Right kidney (tissue), 9 donors: ENCODE data around the gene GIMAP1.
"Not testable (repeated sequence)": the region's sequence is repeated elsewhere in the genome, so short reads cannot be mapped to it uniquely, and the experiment has no call there.

Source experiments
- DNase-seq: peaks from one replicate; pipeline ENCODE4 v3.0.0-alpha.2; 2016
- long read RNA-seq, 8 donors: transcript quantifications; one replicate each; lab custom pipeline, GENCODE V29; 2026

GIMAP1 gene
- long read RNA-seq, donor 1, full-length matches to known transcripts: 2 of 2 reads
- long read RNA-seq, donor 1, partial matches to known transcripts: 0 of 2 reads
- long read RNA-seq, donor 1, other reads (novel, unspliced or antisense): 0 of 2 reads
- long read RNA-seq, donor 2: 0 reads
- long read RNA-seq, donor 3, full-length matches to known transcripts: 2 of 2 reads
- long read RNA-seq, donor 3, partial matches to known transcripts: 0 of 2 reads
- long read RNA-seq, donor 3, other reads (novel, unspliced or antisense): 0 of 2 reads
- long read RNA-seq, donor 4, full-length matches to known transcripts: 4 of 4 reads
- long read RNA-seq, donor 4, partial matches to known transcripts: 0 of 4 reads
- long read RNA-seq, donor 4, other reads (novel, unspliced or antisense): 0 of 4 reads
- long read RNA-seq, donor 5, full-length matches to known transcripts: 2 of 2 reads
- long read RNA-seq, donor 5, partial matches to known transcripts: 0 of 2 reads
- long read RNA-seq, donor 5, other reads (novel, unspliced or antisense): 0 of 2 reads
- long read RNA-seq, donor 6, full-length matches to known transcripts: 4 of 4 reads
- long read RNA-seq, donor 6, partial matches to known transcripts: 0 of 4 reads
- long read RNA-seq, donor 6, other reads (novel, unspliced or antisense): 0 of 4 reads
- long read RNA-seq, donor 7, full-length matches to known transcripts: 3 of 3 reads
- long read RNA-seq, donor 7, partial matches to known transcripts: 0 of 3 reads
- long read RNA-seq, donor 7, other reads (novel, unspliced or antisense): 0 of 3 reads
- long read RNA-seq, donor 8: 0 reads

DNA sequence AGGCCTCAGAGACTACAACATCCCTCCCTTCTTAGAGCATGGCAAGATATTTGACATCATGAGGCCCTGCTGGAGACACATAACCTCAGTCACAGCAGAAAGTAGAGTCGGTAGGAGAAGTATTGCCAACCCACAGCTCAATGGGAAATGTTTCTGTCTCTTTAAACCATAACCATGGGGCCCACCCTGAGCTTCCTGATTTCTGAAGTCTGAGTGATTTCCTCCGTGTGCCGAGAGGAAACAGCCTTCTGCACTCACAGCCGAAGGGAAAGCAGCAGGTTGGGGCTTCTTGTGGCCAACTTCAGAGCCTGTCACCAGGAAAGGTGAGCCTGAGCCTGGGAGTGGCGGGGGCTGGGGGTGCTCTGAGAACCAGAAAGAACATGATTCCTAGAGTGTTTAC is at the start of gene GIMAP1:
Gene GIMAP1, plus strand, starts transcription at position 246 of the 400 bp plus-strand sequence. CDS start 2,435 bp downstream, outside the sequence.
- no peak for DNase-seq

DNA sequence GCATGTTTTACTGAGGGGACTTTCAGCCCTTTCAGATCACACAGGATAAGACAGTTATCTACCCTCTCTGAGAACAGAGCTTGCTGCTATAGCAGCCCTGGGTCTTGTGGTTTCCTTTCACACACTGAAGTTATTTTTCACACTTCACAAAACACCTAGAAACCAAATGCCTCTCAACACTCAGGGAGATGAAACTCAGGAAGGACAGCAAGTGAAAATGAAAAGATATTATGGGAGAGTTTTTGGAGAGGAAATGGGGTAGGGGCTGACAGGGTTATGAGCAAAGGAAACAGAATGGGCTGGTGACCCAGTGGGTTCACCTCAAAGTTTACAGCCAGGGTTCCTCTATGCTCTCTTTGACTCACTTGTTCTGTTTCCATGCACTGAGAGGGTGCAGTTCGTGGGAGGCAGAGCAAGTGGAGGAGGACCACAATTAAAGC is 47.9 kb upstream of the GIMAP1 start:
- no peak for DNase-seq

DNA sequence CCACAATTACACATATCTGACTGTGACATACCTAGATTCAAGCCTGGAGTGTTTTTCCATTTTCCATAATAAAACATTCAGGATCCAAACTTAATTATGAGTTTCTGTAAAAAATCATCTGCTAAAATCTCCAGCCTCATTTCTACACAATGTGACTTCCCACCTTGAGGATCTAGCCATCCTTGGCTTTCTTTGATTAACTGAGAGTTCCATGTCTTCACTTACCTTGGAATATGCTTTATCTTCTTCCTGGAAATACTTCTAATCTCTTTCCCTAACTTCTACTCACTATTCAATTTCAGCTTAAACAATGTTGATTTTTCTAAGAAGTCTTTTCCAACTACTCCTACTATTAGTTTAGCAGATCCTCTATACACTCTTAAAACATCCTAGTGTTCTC is 47.4 kb upstream of the GIMAP1 start:
- DNase-seq: no peak

DNA sequence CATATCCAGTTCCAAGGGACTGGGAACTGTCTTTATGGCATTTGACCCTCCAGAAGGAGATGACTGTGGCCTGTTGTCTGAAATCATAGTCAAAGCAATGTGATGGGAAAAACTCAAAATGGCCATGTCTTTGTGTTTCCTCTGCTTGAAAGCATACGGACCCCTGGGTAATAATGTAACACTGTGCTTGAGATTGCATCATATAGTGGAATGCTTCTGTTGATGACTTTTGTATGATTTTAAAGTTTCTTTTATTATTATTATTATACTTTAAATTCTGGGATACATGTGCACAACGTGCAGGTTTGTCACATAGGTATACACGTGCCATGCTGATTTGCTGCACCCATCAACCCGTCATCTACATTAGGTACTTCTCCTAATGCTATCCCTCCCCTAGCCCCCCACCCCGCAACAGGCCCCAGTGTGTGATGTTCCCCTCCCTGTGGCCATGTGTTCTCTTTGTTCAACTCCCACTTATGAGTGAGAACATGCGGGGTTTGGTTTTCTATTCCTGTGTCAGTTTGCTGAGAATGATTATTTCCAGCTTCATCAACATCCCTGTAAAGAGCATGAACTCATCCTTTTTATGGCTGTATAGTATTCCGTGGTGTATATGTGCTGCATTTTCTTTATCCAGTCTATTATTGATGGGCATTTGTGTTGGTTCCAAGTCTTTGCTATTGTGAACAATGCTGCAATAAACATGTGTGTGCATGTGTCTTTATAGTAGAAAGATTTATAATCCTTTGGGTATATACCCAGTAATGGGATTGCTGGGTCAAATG is 44.4 kb upstream of the GIMAP1 start:
- not testable (repeated sequence) for DNase-seq

DNA sequence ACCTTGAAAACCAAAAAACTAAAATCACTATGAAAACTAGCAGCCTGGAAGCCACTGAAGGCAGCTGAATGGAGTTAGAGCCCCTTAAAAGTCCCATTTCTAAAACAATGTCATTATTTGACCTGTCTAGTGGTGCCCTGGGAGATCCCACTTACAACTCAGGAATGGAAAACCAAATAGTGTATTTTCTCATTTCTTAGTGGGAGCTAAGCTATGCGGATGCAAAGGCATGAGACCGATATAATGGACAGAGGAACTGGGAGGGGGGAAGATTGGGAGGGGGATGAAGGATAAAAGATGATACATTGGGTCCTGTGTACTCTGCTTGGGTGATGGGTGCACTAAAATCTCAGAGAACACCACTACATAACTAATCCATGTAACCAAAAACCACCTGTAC is 40.7 kb upstream of the GIMAP1 start:
- DNase-seq: no peak

DNA sequence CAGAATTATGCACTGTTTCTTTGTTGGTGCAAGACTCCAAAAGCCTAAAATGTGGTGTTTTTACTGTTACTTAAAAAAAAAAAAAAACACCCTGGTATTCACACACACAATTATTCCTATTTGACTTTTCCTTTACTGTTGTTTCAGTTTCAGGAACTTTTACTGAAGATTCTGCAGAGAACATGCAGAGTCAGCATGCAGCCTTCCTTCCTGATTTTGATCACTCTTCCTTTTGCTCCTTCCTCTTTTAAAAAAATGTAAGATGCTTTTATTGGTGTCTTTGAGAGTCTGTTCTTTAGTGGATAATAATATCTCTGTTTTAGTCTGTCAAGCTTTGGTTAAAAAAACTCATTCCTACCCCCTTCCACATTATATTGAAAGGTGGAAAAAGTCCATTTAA is 40.1 kb upstream of the GIMAP1 start:
- not testable (repeated sequence) for DNase-seq

DNA sequence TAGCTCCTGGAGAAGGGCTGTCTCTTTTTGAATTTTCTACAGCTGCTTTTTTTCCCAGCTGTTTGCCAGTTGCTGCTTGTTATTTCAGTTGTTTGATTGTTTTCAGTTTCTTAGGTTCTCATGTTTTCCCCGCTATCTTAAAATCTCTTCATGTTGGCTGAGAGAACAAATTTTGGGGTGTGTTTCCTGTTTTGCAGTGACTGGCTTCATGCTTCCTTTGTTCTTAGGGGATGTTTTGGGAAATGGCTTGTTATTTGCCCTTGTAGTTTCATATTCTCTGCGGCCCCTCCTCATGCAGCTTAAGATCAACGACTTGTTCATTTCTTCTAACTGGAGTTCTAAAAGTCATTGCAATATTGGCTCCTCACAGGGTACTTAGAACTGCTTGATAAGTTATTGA is 39.6 kb upstream of the GIMAP1 start:
- not testable (repeated sequence) for DNase-seq

DNA sequence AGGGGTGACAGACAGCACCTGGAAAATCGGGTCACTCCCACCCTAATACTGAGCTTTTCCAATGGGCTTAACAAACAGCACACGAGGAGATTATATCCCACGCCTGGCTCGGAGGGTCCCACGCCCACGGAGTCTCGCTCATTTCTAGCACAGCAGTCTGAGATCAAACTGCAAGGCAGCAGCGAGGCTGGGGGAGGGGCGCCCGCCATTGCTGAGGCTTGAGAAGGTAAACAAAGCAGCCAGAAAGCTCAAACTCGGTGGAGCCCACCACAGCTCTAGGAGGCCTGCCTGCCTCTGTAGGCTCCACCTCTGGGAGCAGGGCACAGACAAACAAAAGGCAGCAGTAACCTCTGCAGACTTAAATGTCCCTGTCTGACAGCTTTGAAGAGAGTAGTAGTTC is 37.8 kb upstream of the GIMAP1 start:
- not testable (repeated sequence) for DNase-seq

DNA sequence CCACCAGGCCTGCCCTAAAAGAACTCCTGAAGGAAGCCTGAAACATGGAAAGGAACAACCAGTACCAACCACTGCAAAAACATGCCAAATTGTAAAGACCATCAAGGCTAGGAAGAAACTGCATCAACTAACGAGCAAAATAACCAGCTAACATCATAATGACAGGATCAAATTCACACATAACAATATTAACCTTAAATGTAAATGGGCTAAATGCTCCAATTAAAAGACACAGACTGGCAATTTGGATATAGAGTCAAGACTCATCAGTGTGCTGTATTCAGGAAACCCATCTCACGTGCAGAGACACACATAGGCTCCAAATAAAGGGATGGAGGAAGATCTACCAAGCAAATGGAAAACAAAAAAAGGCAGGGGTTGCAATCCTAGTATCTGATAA is 36.0 kb upstream of the GIMAP1 start:
- not testable (repeated sequence) for DNase-seq

DNA sequence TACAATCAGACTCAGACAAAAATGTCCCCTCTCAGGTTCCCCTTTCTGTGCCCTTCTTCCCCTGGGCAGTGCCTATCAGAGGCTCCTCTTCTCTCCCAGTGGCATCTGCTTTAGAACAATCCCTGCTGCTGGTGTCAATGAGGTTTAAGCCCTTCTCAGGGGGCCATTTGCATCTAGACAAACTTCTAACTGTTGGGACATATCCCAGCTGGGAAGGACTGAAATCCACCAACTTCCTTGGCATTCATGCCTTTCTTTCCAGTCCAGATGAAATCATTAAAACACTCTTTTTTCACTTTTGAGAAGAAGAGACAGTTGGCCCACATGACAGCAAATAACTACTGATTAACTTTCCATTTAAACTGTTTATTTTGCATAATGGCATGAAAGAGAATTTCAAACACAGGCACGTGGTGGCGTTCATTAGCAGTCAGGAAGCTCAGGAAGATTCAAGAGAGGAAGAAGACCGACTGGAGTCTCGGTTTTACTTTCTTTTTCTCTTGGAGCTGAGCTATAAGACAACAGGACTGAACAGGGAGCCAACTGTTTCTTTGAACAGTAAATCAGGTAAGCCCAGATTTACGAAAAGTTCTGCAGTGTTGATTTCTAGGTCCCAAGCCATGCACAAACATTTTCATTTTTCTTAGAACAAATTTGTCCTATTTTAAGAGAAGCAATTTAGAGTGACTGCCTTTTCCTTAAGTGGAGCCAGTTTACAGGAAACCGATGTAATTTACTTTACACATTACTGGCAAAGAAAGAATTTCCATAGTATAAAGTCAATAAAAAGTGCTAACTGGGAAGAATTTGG is 31.0 kb upstream of the GIMAP1 start, which contains the start of gene GIMAP2:
Gene GIMAP2, plus strand, starts transcription at position 488 of the 811 bp plus-strand sequence. CDS start 1,354 bp downstream, outside the sequence.
- DNase-seq: no peak

DNA sequence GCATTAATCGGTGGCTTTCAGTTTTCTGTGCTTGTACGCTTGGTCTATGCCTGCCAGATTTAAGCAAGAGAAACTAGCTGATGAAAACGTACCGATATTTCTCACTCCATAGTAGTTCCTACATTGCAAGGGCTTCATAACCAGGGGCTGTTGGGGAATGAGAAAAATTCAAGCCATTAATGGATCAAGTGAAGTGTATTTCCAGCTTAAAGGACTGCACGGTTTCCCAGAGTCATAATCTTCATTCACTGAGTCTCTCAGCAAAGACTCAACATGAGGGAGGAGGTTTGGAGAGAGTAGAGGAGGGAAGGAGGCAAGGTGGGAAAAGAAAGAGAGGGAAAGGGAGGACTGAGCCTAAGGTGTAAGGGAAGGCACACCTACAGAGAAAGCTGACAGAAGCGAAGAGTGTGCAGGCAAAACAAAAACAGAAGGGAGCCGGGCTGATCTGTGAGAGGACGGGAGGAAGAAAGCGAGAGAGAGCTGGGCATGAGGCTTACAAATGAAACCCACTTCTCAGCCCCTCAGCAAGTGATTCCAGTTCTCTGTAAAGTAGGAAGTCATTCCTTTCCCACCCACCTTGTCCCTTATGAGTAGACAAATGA is 30.3 kb upstream of the GIMAP1 start:
- DNase-seq: no peak

DNA sequence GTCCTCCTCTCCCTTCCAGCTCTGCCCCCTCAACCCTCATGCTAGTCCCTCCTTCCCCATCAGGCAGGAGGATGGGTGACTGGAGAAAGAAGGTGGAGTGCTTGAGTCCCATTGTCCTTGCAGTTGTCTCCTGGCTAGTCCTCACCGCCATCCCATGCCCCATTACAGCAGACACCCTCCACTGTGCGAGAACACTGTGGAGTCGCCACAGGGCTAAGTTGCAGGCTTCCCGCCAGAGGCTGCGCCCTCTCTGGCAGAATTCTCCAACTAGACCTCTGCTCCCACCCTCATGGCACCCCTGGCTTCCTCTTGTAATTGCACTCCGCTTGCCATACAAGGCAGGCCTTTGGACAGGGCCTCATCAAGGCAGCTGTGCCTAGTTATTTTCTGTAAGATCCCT is 27.8 kb upstream of the GIMAP1 start:
- no peak for DNase-seq

DNA sequence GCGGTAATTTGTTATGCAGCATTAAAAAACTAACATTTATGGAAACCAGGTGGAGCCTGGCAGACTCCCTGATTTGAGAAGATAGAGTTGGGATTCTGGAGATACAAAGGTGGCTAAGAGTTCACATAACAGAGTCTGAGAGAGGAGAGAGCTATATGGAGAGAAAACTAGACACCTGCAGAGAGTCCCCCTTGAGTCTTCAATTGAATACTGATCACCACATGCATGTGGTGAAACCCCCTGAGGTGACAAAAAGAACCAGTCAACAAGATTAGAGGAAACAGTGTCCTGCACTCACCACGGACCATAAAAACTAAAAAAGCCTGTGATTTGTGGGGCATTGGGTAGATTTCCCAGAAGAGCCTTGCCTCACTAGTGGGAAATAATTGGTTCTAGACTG is 20.8 kb upstream of the GIMAP1 start:
- DNase-seq: no peak

DNA sequence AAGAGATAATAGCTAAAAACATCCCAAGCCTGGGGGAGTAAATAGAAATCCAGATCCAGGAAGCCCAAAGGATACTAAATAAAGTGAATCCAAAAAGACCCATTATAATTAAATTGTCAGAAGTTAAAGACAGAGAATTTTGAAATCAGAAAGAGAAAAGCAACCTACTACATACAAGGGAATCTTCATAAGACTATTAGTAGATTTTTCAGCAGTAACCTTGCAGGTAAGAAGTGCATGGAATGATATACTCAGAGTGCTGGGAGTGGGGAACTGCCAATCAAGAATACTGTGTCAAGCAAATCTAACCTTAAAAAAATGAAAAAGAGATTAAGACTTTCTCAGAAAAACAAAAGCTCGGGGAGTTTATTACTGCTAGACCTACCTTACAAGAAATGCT is 13.2 kb upstream of the GIMAP1 start:
- no peak for DNase-seq

DNA sequence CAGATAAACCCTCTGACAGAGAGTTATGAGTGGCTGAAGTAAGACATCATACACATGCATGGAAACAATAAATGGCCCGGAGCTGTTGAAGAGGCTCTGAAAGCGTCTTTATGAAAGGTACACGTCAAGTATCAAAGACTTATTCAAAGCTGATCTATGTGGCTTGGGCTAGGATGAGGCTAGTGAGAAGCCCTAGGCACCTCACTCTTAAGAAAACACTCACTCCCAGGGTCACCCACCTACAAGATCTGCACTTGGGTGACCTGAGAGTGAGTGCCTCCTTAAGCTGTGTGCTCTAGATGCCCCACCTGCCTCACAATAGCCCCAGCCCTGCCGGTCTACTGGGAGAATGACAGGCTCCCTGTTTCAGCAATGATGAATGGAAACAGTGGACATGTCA is 1.1 kb upstream of the GIMAP1 start:
- no peak for DNase-seq

DNA sequence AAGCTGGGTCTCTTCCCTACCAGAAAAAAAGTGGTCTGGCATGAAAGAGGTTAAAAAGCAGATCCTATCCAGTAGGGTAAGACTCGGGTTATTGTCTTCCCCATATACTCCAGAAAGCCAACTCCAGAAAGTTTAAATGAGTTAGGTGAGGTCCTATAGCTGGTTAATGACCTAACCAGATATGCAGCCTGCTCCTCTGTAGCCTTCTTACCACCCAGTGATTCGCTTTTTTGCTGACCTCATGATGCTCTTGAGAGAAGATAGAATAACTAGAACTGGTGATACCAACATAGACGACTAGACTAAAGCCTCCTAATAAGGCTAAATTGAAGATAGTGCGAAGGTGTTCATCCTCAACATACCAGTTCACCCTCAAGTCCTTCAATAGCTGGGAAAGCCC is 675 bp upstream of the GIMAP1 start:
- DNase-seq: no peak

DNA sequence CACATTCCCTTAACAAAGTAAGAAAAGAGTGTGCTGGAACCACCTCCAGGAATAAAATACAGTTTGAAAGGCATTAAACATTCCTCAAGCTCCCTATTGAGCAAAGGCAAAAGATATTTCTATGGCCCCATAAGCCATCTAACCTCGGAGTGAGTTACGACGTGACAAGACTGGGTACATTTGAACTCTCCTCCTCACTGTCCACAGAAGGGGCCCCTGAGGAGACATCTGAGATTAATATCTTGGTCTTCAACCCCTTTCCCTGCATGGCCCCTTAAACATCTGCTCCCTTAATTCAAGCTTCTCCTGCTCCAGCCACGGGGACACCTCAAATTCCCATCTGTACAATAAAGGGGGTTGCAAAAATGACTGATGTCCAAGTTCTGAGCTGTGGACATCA is 526 bp downstream of the GIMAP1 start:
- DNase-seq: no peak

DNA sequence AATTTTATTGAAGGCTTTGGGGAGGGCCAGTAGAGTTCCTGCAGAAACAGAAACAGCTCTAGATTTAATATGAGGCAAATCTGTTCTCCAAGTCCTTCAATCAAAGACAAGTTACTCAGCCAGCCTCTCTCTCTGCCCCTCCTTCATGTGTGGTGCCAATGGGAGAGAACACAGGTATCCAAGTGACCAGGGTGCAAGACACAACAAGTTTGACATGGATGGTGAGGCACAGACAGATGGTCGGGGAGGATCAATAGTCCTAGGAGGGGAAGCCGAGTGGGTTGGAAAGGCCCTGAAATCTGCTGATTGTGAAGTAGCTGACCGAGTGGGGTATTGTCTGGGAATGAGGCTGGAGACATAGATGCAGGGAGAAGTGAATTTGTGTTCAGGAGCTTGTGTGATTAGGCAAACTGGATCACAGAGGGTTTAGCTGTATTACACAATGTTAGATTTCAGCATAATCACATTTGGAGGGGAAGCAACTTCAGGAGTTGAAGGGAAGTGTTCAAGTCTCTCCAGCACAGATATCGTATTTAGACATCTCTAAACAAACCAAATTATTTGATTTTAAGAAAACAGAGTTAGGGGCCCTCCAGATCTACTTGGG is 1.5 kb downstream of the GIMAP1 start:
- DNase-seq: no peak

DNA sequence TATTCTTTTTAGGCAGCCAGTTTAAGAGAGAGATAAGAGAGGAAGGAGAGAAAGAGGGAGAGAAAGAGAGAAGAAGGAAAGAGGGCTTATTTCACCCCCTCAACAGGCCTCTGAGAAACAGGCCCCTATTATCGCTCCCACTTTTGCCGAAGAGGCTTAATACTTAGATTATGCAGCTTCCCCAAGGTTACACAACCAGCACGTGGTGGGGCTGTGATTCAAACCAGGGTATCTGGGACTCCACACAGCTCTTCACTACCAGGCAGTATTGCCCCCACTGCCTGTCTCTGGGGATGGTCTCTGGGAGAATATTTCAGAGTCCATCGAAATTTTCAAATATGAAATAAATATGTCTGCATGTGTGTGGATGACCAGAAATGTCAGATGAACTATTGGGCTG is 3.0 kb downstream of the GIMAP1 start:
- DNase-seq: no peak

DNA sequence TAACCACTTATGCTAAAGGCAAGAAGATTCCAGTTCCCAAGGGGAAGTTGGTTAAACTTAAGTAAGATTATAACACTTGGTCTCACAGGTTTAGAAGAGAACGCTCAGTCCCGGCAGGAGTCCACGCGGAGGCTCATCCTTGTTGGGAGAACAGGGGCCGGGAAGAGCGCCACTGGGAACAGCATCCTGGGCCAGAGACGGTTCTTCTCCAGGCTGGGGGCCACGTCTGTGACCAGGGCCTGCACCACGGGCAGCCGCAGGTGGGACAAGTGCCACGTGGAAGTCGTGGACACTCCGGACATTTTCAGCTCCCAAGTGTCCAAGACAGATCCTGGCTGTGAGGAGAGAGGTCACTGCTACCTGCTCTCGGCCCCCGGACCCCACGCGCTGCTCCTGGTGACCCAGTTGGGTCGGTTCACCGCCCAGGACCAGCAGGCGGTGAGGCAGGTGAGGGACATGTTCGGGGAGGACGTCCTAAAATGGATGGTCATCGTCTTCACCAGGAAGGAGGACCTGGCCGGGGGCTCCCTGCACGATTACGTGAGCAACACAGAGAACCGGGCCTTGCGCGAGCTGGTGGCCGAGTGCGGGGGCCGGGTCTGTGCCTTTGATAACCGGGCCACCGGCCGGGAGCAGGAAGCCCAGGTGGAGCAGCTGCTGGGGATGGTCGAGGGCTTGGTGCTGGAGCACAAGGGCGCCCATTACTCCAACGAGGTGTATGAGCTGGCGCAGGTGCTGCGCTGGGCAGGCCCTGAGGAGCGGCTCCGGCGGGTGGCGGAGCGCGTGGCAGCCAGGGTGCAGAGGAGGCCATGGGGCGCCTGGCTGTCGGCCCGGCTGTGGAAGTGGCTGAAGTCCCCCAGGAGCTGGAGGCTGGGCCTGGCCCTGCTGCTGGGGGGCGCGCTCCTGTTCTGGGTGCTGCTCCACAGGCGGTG is 3.8 kb downstream of the GIMAP1 start:
- no peak for DNase-seq
